ENCODE data around the gene VASH2.
A peak's percentile ranks its signal among the peaks of the same experiment; 100 is the strongest.

VASH2 gene

DNA sequence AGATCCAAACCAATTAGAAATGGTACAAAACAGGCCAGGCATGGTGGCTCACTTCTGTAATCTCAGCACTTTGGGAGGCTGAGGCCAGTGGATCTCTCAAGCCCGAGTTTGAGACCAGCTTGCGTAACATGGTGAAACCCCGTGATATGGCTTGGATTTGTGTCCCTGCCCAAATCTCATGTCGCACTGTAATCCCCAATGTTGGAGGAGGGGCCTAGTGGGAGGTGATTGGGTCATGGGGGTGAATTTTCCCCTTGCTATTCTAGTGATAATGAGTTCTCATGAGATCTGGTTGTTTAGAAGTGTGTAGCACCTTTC, 7.0 kb upstream of the VASH2 start:
- DNase-seq (ENCODE audit: low read depth), result no peak

GRCh38 chr1:212944229-212944901, 6.0 kb upstream of the VASH2 start:
- TF ChIP-seq CTCF (IDR thresholded peaks at IDR 0.05; ENCODE audit: low read length, missing control alignments), result no peak
- no peak for DNase-seq (ENCODE audit: low read depth)
- no peak overlapping the region for H3K4me3 ChIP-seq (replicated peaks; ENCODE audit: low read depth, low read length)

More for the DNA sequence above, 7.0 kb upstream of the VASH2 start:
- no peak overlapping the region for H3K4me3 ChIP-seq (replicated peaks; ENCODE audit: low read depth, low read length)
- TF ChIP-seq CTCF (IDR thresholded peaks at IDR 0.05; ENCODE audit: low read length, missing control alignments), result no peak

GRCh38 chr1:212945056-212945455, 5.3 kb upstream of the VASH2 start:
- no peak for TF ChIP-seq CTCF (IDR thresholded peaks at IDR 0.05; ENCODE audit: low read length, missing control alignments)
- DNase-seq (ENCODE audit: low read depth), result no peak
- H3K4me3 ChIP-seq (replicated peaks; ENCODE audit: low read depth, low read length), result no peak overlapping the region

DNA sequence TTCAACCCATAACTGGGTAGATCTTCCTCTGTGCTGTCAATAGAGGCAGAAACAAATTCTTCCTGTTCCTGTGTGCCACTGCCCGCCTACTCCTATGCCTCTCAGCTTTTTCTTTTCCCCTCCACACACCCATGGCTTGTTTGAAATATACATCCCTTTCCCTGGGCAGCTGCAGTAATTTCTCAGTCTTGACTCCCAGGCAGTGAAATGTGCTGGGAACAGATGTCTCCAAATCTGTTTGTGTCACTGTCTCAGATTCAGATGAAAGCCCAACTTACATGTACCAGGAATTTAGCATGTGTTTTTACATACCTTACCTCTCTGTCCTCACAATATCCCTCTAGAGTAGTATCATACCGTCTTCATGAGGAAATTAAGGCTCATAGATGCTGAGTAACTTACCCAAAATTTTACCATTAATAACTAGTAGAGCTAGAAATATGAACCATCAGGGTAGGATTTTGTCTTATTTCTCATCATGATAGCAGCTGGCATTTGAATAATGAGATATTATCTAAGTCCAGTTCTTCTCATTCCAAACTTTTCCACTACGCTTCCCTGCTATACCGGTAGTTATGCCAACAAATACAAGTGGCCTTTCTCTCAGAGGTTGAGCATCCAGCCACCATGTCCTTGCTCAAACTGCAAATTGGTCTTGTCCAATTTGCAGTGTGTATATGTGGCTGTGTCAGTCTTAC, 4.7 kb upstream of the VASH2 start:
- DNase-seq (ENCODE audit: low read depth), result no peak
- no peak overlapping the region for H3K4me3 ChIP-seq (replicated peaks; ENCODE audit: low read depth, low read length)
- TF ChIP-seq CTCF (IDR thresholded peaks at IDR 0.05; ENCODE audit: low read length, missing control alignments), result no peak

DNA sequence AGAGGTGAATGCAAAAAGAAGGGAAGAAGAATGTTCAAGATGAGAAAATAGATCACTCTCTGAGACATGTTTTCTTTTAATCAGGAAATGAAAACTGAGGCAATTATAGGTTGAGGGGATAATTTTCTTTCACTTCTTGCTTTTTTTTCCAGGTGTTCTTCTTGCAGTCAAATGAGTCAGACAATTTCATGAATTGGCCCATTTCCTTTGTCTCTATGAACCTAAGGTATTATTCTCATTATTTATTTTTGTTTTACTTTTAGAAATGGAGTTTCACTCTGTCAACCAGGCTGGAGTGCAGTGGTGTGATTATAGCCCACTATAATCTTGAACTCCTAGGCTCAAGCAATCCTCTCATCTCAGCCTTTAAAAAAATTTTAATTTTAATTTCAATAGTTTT, 3.5 kb upstream of the VASH2 start:
- no peak for DNase-seq (ENCODE audit: low read depth)
- no peak overlapping the region for H3K4me3 ChIP-seq (replicated peaks; ENCODE audit: low read depth, low read length)
- TF ChIP-seq CTCF (IDR thresholded peaks at IDR 0.05; ENCODE audit: low read length, missing control alignments), result no peak

GRCh38 chr1:212949771-212950170, 570 bp upstream of the VASH2 start:
- no peak for TF ChIP-seq CTCF (IDR thresholded peaks at IDR 0.05; ENCODE audit: low read length, missing control alignments)
- H3K4me3 ChIP-seq (replicated peaks; ENCODE audit: low read depth, low read length), result peak overlapping the region; percentile 57
- DNase-seq (ENCODE audit: low read depth), result no peak

All from fibroblast of pulmonary artery (primary cell).